Upper lobe of right lung (tissue), 1 donor: ENCODE results near the gene OMD. TPM values are rescaled to one million over a fixed set of nuclear protein-coding genes. Genes with fewer than 3 reads are reported as not detected.

Source experiments
- ATAC-seq: fragments of 200-7000 bp; cut with Tn5 transposase; one replicate; pipeline ENCODE4 v1.9.1; 2020; ENCODE audit warnings: mild to moderate bottlenecking, moderate library complexity
- DNase-seq: peaks from one replicate; pipeline ENCODE4 v3.0.0-alpha.2; 2020
- H3K27ac ChIP-seq: fragments of 200-600 bp; one replicate; pipeline ENCODE4 v1.8.0; 2022
- H3K27me3 ChIP-seq: fragments of 200-600 bp; one replicate; pipeline ENCODE4 v1.8.0; 2022; ENCODE audit warnings: mild to moderate bottlenecking
- H3K36me3 ChIP-seq: fragments of 200-600 bp; one replicate; pipeline ENCODE4 v1.8.0; 2022
- H3K4me1 ChIP-seq: fragments of 200-600 bp; one replicate; pipeline ENCODE4 v1.8.0; 2022
- H3K4me3 ChIP-seq: fragments of 200-600 bp; one replicate; pipeline ENCODE4 v1.8.0; 2022; ENCODE audit warnings: mild to moderate bottlenecking
- H3K9me3 ChIP-seq: fragments of 200-600 bp; one replicate; pipeline ENCODE4 v1.8.0; 2022
- intact Hi-C: fragments of 100-400 bp; cut with DNase I; formaldehyde crosslinking; loops from one replicate; pipeline ENCODE4 v1.11.0; 2022
- total RNA-seq: library from RNA; stranded (reverse); fragmentation: NEBNext Ultra II Directional; extraction: Animal tissue kit (Norgen Biotek cat#: 25700); gene quantifications from one replicate; pipeline ENCODE4 v1.2.1, GENCODE V29; 2021
- TF ChIP-seq, protein P1 (sequence below): fragments of 200-600 bp; IDR thresholded peaks from one replicate; pipeline ENCODE4 v1.8.0; 2022; ENCODE audit warnings: antibody characterized with exemption
- donor health status: DM: no; HTN: yes; CAD: no; lungs with severe emphysema.

Gene OMD
- total RNA-seq, 1 donor from 2014 or later: 6.5 TPM

DNA sequence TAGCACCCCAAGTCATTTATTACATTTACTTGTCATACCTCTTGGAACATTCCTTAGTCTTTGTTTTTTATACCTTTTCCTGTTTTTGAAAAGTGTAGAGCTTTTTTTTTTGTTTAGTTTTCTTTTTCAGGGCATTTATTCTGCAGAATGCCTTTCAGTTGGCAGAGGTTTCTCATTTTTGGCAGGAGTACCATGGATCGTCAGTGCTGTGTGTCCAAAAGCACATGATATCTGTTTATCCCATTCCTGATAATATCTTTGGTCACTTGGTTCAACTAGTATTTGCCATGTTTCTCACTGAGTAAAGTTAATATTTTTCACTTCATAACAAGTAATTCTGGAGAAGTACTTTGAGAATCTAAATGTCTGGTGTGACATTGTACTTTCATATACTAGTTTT lies 30.6 kb downstream of the OMD start:
- ATAC-seq (no peak), DNase-seq (no peak)
- Histone ChIP-seq H3K4me3 (no peak overlapping the region), H3K36me3 (no peaks in the 10 kb centered on the region), H3K4me1 (no peaks in the 10 kb centered on the region), H3K27me3 (no peaks in the 10 kb centered on the region), H3K9me3 (no peaks in the 10 kb centered on the region), H3K27ac (peak overlapping the region; percentile 12)
- intact Hi-C loops: no loop called here
- TF ChIP-seq, protein P1, sequence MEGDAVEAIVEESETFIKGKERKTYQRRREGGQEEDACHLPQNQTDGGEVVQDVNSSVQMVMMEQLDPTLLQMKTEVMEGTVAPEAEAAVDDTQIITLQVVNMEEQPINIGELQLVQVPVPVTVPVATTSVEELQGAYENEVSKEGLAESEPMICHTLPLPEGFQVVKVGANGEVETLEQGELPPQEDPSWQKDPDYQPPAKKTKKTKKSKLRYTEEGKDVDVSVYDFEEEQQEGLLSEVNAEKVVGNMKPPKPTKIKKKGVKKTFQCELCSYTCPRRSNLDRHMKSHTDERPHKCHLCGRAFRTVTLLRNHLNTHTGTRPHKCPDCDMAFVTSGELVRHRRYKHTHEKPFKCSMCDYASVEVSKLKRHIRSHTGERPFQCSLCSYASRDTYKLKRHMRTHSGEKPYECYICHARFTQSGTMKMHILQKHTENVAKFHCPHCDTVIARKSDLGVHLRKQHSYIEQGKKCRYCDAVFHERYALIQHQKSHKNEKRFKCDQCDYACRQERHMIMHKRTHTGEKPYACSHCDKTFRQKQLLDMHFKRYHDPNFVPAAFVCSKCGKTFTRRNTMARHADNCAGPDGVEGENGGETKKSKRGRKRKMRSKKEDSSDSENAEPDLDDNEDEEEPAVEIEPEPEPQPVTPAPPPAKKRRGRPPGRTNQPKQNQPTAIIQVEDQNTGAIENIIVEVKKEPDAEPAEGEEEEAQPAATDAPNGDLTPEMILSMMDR: no peak

GRCh38 chr9:92392690-92393089 lies 31.6 kb downstream of the OMD start:
- H3K27me3 ChIP-seq: no peaks in the 10 kb centered on the region
- TF ChIP-seq, protein P1: no peak
- DNase-seq (no peak), ATAC-seq (no peak)
- H3K36me3 ChIP-seq: no peaks in the 10 kb centered on the region
- no peak overlapping the region for H3K4me3 ChIP-seq
- intact Hi-C loops: no loop called here
- H3K4me1 ChIP-seq: no peaks in the 10 kb centered on the region
- H3K9me3 ChIP-seq: no peaks in the 10 kb centered on the region
- no peak overlapping the region for H3K27ac ChIP-seq

GRCh38 chr9:92385953-92386352 lies 38.3 kb downstream of the OMD start:
- no peak overlapping the region for H3K27ac ChIP-seq
- H3K36me3 ChIP-seq: no peaks in the 10 kb centered on the region
- TF ChIP-seq, protein P1: no peak
- DNase-seq (no peak), ATAC-seq (no peak)
- no peaks in the 10 kb centered on the region for H3K27me3 ChIP-seq
- H3K4me1 ChIP-seq: no peaks in the 10 kb centered on the region
- intact Hi-C loops: no loop called here
- no peak overlapping the region for H3K4me3 ChIP-seq
- no peaks in the 10 kb centered on the region for H3K9me3 ChIP-seq

- Histone ChIP-seq H3K9me3 (no peaks in the 10 kb centered on the region), H3K36me3 (no peaks in the 10 kb centered on the region), H3K4me1 (no peaks in the 10 kb centered on the region), H3K27ac (no peak overlapping the region), H3K27me3 (no peaks in the 10 kb centered on the region), H3K4me3 (no peak overlapping the region)
- ATAC-seq (no peak), DNase-seq (no peak)
- intact Hi-C loops: no loop called here
- TF ChIP-seq, protein P1: no peak
Observed at GRCh38 chr9:92385477-92385876, 38.8 kb downstream of the OMD start.

GRCh38 chr9:92385001-92385400 lies 39.3 kb downstream of the OMD start:
- no peak for DNase-seq
- H3K27ac ChIP-seq: no peak overlapping the region
- no peaks in the 10 kb centered on the region for H3K36me3 ChIP-seq
- TF ChIP-seq, protein P1: no peak
- no peaks in the 10 kb centered on the region for H3K9me3 ChIP-seq
- no peaks in the 10 kb centered on the region for H3K27me3 ChIP-seq
- no peak overlapping the region for H3K4me3 ChIP-seq
- intact Hi-C loops: no loop called here
- ATAC-seq: no peak
- no peaks in the 10 kb centered on the region for H3K4me1 ChIP-seq

DNA sequence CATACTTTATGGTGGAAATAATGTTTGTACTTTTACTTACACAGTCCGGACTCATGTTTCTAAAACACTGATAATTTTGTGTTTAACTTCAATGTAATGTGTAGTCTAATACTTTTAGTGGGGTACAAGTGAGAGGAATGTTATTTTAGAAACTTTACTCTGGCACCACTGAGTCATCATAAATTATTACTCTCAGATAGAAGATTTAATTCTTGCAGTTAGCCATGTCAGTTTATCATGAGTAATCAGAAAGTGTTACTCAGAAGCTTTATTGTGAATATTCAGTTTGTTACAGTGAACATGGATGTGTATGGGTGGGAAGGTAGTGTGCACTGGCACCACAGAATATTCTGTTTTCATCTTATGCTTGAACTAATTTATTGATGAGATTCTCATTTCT lies 39.9 kb downstream of the OMD start:
- Histone ChIP-seq H3K4me1 (no peaks in the 10 kb centered on the region), H3K4me3 (no peak overlapping the region), H3K27ac (no peak overlapping the region), H3K9me3 (no peaks in the 10 kb centered on the region), H3K27me3 (no peaks in the 10 kb centered on the region), H3K36me3 (no peaks in the 10 kb centered on the region)
- TF ChIP-seq, protein P1: no peak
- DNase-seq (no peak), ATAC-seq (no peak)
- intact Hi-C loops: no loop called here
